GM21367 (cell line): ENCODE results near the gene COL6A1.
"Not testable (repeated sequence)": the region's sequence is repeated elsewhere in the genome, so short reads cannot be mapped to it uniquely, and the experiment has no call there.

Experiments used
- ATAC-seq: cut with Tn5 transposase; IDR thresholded peaks from one replicate; pipeline ENCODE4 v1.9.1; 2021; ENCODE audit not compliant: unreplicated experiment

The COL6A1 gene

GRCh38 chr21:45945868-45946210 lies 35.7 kb upstream of the COL6A1 start:
- ATAC-seq: no peak

GRCh38 chr21:45947296-45947695 lies 34.3 kb upstream of the COL6A1 start:
- no peak for ATAC-seq

GRCh38 chr21:45947716-45948255 lies 33.8 kb upstream of the COL6A1 start:
- ATAC-seq: no peak

- no peak for ATAC-seq
These were observed 32.9 kb upstream of the COL6A1 start for GRCh38 chr21:45948576-45949141.

GRCh38 chr21:45949928-45950739 lies 31.4 kb upstream of the COL6A1 start:
- no peak for ATAC-seq

- no peak for ATAC-seq
These were observed 30.6 kb upstream of the COL6A1 start for GRCh38 chr21:45950740-45951515.

GRCh38 chr21:45951676-45952075 lies 29.9 kb upstream of the COL6A1 start:
- ATAC-seq: no peak

GRCh38 chr21:45952527-45952926 lies 29.0 kb upstream of the COL6A1 start:
- ATAC-seq: not testable (repeated sequence)

GRCh38 chr21:45952974-45953373 lies 28.6 kb upstream of the COL6A1 start:
- no peak for ATAC-seq

- ATAC-seq: no peak
These were observed 27.3 kb upstream of the COL6A1 start for GRCh38 chr21:45954261-45954660.

GRCh38 chr21:45954921-45955320 lies 26.6 kb upstream of the COL6A1 start:
- ATAC-seq: no peak

GRCh38 chr21:45957551-45957950 lies 24.0 kb upstream of the COL6A1 start:
- no peak for ATAC-seq

GRCh38 chr21:45957981-45958600 lies 23.5 kb upstream of the COL6A1 start:
- no peak for ATAC-seq

- ATAC-seq: no peak
These were observed 22.4 kb upstream of the COL6A1 start for GRCh38 chr21:45959182-45959581.

- ATAC-seq: no peak
These were observed 21.7 kb upstream of the COL6A1 start for GRCh38 chr21:45959779-45960390.

GRCh38 chr21:45961408-45961807 lies 20.2 kb upstream of the COL6A1 start:
- ATAC-seq: not testable (repeated sequence)

GRCh38 chr21:45962531-45963231 lies 18.9 kb upstream of the COL6A1 start:
- no peak for ATAC-seq

- ATAC-seq: no peak
These were observed 18.4 kb upstream of the COL6A1 start for GRCh38 chr21:45963232-45963570.

- ATAC-seq: no peak
These were observed 16.9 kb upstream of the COL6A1 start for GRCh38 chr21:45964649-45965048.

- ATAC-seq: no peak
These were observed 16.3 kb upstream of the COL6A1 start for GRCh38 chr21:45965084-45965809.
